SU-DHL-6 (cell line): Measurements from ENCODE around the gene CAMSAP1.

Source experiments
- CTCF ChIP-seq: fragments of 200-600 bp; sonication (generic); IDR thresholded peaks from one replicate; pipeline ENCODE4 v1.5.1; 2017; ENCODE audit warnings: antibody characterized with exemption, mild to moderate bottlenecking, low read length, moderate library complexity; ENCODE audit not compliant: insufficient read depth, poor library complexity, severe bottlenecking
- EZH2phosphoT487 ChIP-seq: fragments of 200-600 bp; sonication (generic), shearing (Covaris generic); conservative IDR thresholded peaks from 2 replicates; pipeline ENCODE4 v1.6.1; 2018; ENCODE audit warnings: mild to moderate bottlenecking, antibody characterized with exemption, low read length, moderate library complexity, mixed read lengths

GRCh38 chr9:135877791-135878527 lies 29.4 kb downstream of the CAMSAP1 start:
- TF ChIP-seq CTCF (no peak), EZH2phosphoT487 (no peak)
